Measurements from ENCODE around the gene POMGNT1.

GRCh38 chr1:46203738-46204405 is 5.6 kb upstream of the POMGNT1 start:
- no peak for TF ChIP-seq POLR2A (IDR thresholded peaks at IDR 0.05)
- TF ChIP-seq, protein P1, sequence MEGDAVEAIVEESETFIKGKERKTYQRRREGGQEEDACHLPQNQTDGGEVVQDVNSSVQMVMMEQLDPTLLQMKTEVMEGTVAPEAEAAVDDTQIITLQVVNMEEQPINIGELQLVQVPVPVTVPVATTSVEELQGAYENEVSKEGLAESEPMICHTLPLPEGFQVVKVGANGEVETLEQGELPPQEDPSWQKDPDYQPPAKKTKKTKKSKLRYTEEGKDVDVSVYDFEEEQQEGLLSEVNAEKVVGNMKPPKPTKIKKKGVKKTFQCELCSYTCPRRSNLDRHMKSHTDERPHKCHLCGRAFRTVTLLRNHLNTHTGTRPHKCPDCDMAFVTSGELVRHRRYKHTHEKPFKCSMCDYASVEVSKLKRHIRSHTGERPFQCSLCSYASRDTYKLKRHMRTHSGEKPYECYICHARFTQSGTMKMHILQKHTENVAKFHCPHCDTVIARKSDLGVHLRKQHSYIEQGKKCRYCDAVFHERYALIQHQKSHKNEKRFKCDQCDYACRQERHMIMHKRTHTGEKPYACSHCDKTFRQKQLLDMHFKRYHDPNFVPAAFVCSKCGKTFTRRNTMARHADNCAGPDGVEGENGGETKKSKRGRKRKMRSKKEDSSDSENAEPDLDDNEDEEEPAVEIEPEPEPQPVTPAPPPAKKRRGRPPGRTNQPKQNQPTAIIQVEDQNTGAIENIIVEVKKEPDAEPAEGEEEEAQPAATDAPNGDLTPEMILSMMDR (IDR thresholded peaks at IDR 0.05), result no peak
